HG02885 (cell line): Measurements from ENCODE around the gene LRRC4B.
"Not testable (repeated sequence)": the region's sequence is repeated elsewhere in the genome, so short reads cannot be mapped to it uniquely, and the experiment has no call there.

ENCODE experiments used
- ATAC-seq: cut with Tn5 transposase; IDR thresholded peaks from one replicate; pipeline ENCODE4 v1.9.1; 2021; ENCODE audit warnings: mild to moderate bottlenecking; ENCODE audit not compliant: unreplicated experiment, poor library complexity

The LRRC4B gene

GRCh38 chr19:50535672-50536187, 32.5 kb downstream of the LRRC4B start:
- no peak for ATAC-seq

GRCh38 chr19:50534478-50534877, 33.8 kb downstream of the LRRC4B start:
- no peak for ATAC-seq

GRCh38 chr19:50532952-50533351, 35.3 kb downstream of the LRRC4B start:
- ATAC-seq, result no peak

- no peak for ATAC-seq
Observed at GRCh38 chr19:50531171-50531612, 37.0 kb downstream of the LRRC4B start.

- not testable (repeated sequence) for ATAC-seq
Observed at GRCh38 chr19:50528052-50528451, 40.2 kb downstream of the LRRC4B start.

- no peak for ATAC-seq
Observed at GRCh38 chr19:50522881-50523280, 45.4 kb downstream of the LRRC4B start.

- no peak for ATAC-seq
Observed at GRCh38 chr19:50520822-50521465, 47.3 kb downstream of the LRRC4B start.

GRCh38 chr19:50519006-50519575, 49.1 kb downstream of the LRRC4B start:
- no peak for ATAC-seq

- no peak for ATAC-seq
Observed at GRCh38 chr19:50518091-50519005, 49.9 kb downstream of the LRRC4B start.

GRCh38 chr19:50517704-50518075, 50.5 kb downstream of the LRRC4B start:
- no peak for ATAC-seq

- no peak for ATAC-seq
Observed at GRCh38 chr19:50516964-50517703, 51.1 kb downstream of the LRRC4B start.

GRCh38 chr19:50516456-50516855, 51.8 kb downstream of the LRRC4B start:
- ATAC-seq, result no peak

- no peak for ATAC-seq
Observed at GRCh38 chr19:50515168-50515561, 53.1 kb downstream of the LRRC4B start.

GRCh38 chr19:50514346-50515167, 53.7 kb downstream of the LRRC4B start:
- ATAC-seq, result no peak

- no peak for ATAC-seq
Observed at GRCh38 chr19:50513746-50514345, 54.4 kb downstream of the LRRC4B start, which contains the start of gene ASPDH. ASPDH (minus strand) TSS chr19:50513913; CDS start chr19:50513823, 90 bp downstream.

- no peak for ATAC-seq
Observed at GRCh38 chr19:50512999-50513745, 55.1 kb downstream of the LRRC4B start.

GRCh38 chr19:50512112-50512998, 55.9 kb downstream of the LRRC4B start:
- ATAC-seq, result no peak
